SK-N-SH (cell line): ENCODE data around the gene FCRLB.

ENCODE experiments used
- EZH2phosphoT487 ChIP-seq: fragments of 200-600 bp; sonication (generic); IDR thresholded peaks from 2 replicates; pipeline ENCODE4 v1.6.1; 2017; ENCODE audit warnings: low read depth, mixed run types, mild to moderate bottlenecking, antibody characterized with exemption, moderate library complexity, borderline replicate concordance
- FOSL2 ChIP-seq: IDR thresholded peaks from 2 replicates; pipeline ENCODE4 v1.4.0; 2012; ENCODE audit warnings: low read depth, mild to moderate bottlenecking, moderate library complexity, borderline replicate concordance
- FOXJ3 ChIP-seq: sonication (generic); formaldehyde crosslinking; IDR thresholded peaks from 2 replicates; pipeline ENCODE4 v1.5.1; 2020; ENCODE audit warnings: mild to moderate bottlenecking, missing genetic modification reagents
- MEF2A ChIP-seq: IDR thresholded peaks from 2 replicates; pipeline ENCODE4 v1.4.0; 2012; ENCODE audit warnings: low read depth, borderline replicate concordance
- POLR2AphosphoS5 ChIP-seq: IDR thresholded peaks from 2 replicates; pipeline ENCODE4 v1.6.1; 2012; ENCODE audit warnings: low read depth, low read length
- RFX5 ChIP-seq: IDR thresholded peaks from 2 replicates; pipeline ENCODE4 v1.6.1; 2012; ENCODE audit warnings: mild to moderate bottlenecking, improper control_type of control experiment, low read length
- TAF1 ChIP-seq: IDR thresholded peaks from 2 replicates; pipeline ENCODE4 v1.6.1; 2012; ENCODE audit warnings: low read depth, mild to moderate bottlenecking, low read length, moderate library complexity, borderline replicate concordance
- TEAD4 ChIP-seq: IDR thresholded peaks from 2 replicates; pipeline ENCODE4 v1.4.0; 2012; ENCODE audit warnings: mild to moderate bottlenecking, borderline replicate concordance; ENCODE audit not compliant: insufficient read depth
- YY1 ChIP-seq: IDR thresholded peaks from 2 replicates; pipeline ENCODE4 v1.4.0; 2012; ENCODE audit warnings: low read depth, mild to moderate bottlenecking
- TF ChIP-seq, protein P1 (sequence below): fragments of 200-600 bp; sonication (generic); IDR thresholded peaks from 2 replicates; pipeline ENCODE4 v1.6.1; 2017; ENCODE audit warnings: antibody characterized with exemption, mild to moderate bottlenecking, moderate library complexity
- TF ChIP-seq, protein P2 (sequence below): fragments of 150-350 bp; IDR thresholded peaks from 2 replicates; pipeline ENCODE4 v1.6.1; 2017; ENCODE audit warnings: antibody characterized with exemption, low read length, low read depth, borderline replicate concordance
- TF ChIP-seq, protein P3 (sequence below): IDR thresholded peaks from 2 replicates; pipeline ENCODE4; 2012
- TF ChIP-seq, protein P4 (sequence below): IDR thresholded peaks from 2 replicates; pipeline ENCODE4 v1.4.0; 2012; ENCODE audit warnings: low read depth

- TF ChIP-seq, protein P1, sequence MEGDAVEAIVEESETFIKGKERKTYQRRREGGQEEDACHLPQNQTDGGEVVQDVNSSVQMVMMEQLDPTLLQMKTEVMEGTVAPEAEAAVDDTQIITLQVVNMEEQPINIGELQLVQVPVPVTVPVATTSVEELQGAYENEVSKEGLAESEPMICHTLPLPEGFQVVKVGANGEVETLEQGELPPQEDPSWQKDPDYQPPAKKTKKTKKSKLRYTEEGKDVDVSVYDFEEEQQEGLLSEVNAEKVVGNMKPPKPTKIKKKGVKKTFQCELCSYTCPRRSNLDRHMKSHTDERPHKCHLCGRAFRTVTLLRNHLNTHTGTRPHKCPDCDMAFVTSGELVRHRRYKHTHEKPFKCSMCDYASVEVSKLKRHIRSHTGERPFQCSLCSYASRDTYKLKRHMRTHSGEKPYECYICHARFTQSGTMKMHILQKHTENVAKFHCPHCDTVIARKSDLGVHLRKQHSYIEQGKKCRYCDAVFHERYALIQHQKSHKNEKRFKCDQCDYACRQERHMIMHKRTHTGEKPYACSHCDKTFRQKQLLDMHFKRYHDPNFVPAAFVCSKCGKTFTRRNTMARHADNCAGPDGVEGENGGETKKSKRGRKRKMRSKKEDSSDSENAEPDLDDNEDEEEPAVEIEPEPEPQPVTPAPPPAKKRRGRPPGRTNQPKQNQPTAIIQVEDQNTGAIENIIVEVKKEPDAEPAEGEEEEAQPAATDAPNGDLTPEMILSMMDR, result no peak
- TF ChIP-seq, protein P2, sequence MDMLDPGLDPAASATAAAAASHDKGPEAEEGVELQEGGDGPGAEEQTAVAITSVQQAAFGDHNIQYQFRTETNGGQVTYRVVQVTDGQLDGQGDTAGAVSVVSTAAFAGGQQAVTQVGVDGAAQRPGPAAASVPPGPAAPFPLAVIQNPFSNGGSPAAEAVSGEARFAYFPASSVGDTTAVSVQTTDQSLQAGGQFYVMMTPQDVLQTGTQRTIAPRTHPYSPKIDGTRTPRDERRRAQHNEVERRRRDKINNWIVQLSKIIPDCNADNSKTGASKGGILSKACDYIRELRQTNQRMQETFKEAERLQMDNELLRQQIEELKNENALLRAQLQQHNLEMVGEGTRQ, result no peak
- TF ChIP-seq POLR2AphosphoS5 (no peak), TEAD4 (no peak), EZH2phosphoT487 (no peak), RFX5 (no peak), TAF1 (no peak), MEF2A (no peak), FOXJ3 (CRISPR knock-in tag) (no peak), YY1 (no peak), FOSL2 (no peak)
- TF ChIP-seq, protein P3, sequence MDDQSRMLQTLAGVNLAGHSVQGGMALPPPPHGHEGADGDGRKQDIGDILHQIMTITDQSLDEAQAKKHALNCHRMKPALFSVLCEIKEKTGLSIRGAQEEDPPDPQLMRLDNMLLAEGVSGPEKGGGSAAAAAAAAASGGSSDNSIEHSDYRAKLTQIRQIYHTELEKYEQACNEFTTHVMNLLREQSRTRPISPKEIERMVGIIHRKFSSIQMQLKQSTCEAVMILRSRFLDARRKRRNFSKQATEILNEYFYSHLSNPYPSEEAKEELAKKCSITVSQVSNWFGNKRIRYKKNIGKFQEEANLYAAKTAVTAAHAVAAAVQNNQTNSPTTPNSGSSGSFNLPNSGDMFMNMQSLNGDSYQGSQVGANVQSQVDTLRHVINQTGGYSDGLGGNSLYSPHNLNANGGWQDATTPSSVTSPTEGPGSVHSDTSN, result no peak
- TF ChIP-seq, protein P4, sequence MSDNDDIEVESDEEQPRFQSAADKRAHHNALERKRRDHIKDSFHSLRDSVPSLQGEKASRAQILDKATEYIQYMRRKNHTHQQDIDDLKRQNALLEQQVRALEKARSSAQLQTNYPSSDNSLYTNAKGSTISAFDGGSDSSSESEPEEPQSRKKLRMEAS, result no peak
Observed at GRCh38 chr1:161706113-161706481, 15.2 kb upstream of the FCRLB start.
